Measurements from ENCODE around the gene CMSS1. TPM values are rescaled to one million over a fixed set of nuclear protein-coding genes. Genes with fewer than 3 reads are reported as not detected.

The CMSS1 gene
- total RNA-seq, 1 experiment from 2014 or later, result 64.1 TPM

DNA sequence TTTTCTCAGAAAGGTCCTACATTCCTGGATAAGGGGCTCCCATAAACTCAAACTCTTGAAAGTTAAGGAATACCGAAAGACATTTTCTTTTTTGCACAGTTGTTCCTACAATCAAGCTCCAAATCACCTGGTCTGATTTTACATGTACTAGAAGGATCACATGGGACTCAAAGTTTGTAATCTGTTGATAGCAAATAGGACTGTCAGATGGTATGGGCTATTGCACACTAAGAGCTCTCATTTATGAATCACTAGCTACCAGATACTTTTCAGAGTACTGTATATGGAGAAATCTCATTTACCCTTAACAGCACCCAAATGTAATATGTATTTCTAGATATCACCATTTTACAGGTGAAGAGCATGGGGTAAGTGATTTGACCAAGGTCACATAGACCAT, 49.5 kb upstream of the CMSS1 start:
- H3K27me3 ChIP-seq (ENCODE audit: insufficient read depth, low read length), result peaks cover 49% of the 10 kb centered on the region; the same call in 1 of the 2 replicates
- H4K20me1 ChIP-seq (ENCODE audit: insufficient read depth), result no peaks in the 10 kb centered on the region
- H3K36me3 ChIP-seq (ENCODE audit: control insufficient read depth in 1 of 2, insufficient read depth in 2 of 2, low read length in 2 of 2), result no peaks in the 10 kb centered on the region
- BruUV-seq (replicated peaks), result no TSS peak
- no peaks in the 10 kb centered on the region for H3K9me2 ChIP-seq (ENCODE audit: insufficient read depth)
- no peak for ATAC-seq
- H2AFZ ChIP-seq (ENCODE audit: low read depth, low read length, poor library complexity, severe bottlenecking), result no peak overlapping the region
- H3K4me1 ChIP-seq (ENCODE audit: control insufficient read depth in 1 of 2, insufficient read depth in 2 of 2, low read length in 2 of 2), result no peaks in the 10 kb centered on the region
- no peak for DNase-seq (ENCODE audit: low read depth, low spot score)
- no peak overlapping the region for H3K4me3 ChIP-seq (replicated peaks in 1 of 2; ENCODE audit: low read depth in 1 of 2, low read length in 2 of 2)
- no peaks in the 10 kb centered on the region for H3K9me3 ChIP-seq (ENCODE audit: control insufficient read depth in 1 of 2, insufficient read depth in 1 of 2, low read depth in 1 of 2, low read length in 2 of 2)
- H3K9ac ChIP-seq (ENCODE audit: low read length), result no peak overlapping the region
- no peak overlapping the region for H3K27ac ChIP-seq (ENCODE audit: low read depth, low read length)
- TF ChIP-seq ELF1 (IDR thresholded peaks at IDR 0.05; ENCODE audit: borderline replicate concordance, low read depth) (no peak), EGR1 (IDR thresholded peaks at IDR 0.05; ENCODE audit: low read depth) (no peak), CEBPB (IDR thresholded peaks at IDR 0.05; ENCODE audit: low read depth) (no peak), SP1 (IDR thresholded peaks at IDR 0.05; ENCODE audit: low read depth) (no peak), RAD21 (IDR thresholded peaks at IDR 0.05; ENCODE audit: low read depth) (no peak), SIN3A (IDR thresholded peaks at IDR 0.05; ENCODE audit: low read depth) (no peak), ZNF274 (IDR thresholded peaks at IDR 0.05; ENCODE audit: low read depth, low read length) (no peak), YY1 (IDR thresholded peaks at IDR 0.05; ENCODE audit: extremely low read depth, insufficient replicate concordance, low read depth, low read length) (no peak)
- TF ChIP-seq, protein P1, sequence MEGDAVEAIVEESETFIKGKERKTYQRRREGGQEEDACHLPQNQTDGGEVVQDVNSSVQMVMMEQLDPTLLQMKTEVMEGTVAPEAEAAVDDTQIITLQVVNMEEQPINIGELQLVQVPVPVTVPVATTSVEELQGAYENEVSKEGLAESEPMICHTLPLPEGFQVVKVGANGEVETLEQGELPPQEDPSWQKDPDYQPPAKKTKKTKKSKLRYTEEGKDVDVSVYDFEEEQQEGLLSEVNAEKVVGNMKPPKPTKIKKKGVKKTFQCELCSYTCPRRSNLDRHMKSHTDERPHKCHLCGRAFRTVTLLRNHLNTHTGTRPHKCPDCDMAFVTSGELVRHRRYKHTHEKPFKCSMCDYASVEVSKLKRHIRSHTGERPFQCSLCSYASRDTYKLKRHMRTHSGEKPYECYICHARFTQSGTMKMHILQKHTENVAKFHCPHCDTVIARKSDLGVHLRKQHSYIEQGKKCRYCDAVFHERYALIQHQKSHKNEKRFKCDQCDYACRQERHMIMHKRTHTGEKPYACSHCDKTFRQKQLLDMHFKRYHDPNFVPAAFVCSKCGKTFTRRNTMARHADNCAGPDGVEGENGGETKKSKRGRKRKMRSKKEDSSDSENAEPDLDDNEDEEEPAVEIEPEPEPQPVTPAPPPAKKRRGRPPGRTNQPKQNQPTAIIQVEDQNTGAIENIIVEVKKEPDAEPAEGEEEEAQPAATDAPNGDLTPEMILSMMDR (IDR thresholded peaks at IDR 0.05 in 2 of 3, conservative IDR thresholded peaks at IDR 0.05 in 1 of 3; ENCODE audit: borderline replicate concordance in 1 of 3, insufficient read depth in 1 of 3, low read depth in 2 of 3, low read length in 2 of 3), result no peak
- TF ChIP-seq, protein P2, sequence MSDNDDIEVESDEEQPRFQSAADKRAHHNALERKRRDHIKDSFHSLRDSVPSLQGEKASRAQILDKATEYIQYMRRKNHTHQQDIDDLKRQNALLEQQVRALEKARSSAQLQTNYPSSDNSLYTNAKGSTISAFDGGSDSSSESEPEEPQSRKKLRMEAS (IDR thresholded peaks at IDR 0.05), result no peak
- TF ChIP-seq, protein P3, sequence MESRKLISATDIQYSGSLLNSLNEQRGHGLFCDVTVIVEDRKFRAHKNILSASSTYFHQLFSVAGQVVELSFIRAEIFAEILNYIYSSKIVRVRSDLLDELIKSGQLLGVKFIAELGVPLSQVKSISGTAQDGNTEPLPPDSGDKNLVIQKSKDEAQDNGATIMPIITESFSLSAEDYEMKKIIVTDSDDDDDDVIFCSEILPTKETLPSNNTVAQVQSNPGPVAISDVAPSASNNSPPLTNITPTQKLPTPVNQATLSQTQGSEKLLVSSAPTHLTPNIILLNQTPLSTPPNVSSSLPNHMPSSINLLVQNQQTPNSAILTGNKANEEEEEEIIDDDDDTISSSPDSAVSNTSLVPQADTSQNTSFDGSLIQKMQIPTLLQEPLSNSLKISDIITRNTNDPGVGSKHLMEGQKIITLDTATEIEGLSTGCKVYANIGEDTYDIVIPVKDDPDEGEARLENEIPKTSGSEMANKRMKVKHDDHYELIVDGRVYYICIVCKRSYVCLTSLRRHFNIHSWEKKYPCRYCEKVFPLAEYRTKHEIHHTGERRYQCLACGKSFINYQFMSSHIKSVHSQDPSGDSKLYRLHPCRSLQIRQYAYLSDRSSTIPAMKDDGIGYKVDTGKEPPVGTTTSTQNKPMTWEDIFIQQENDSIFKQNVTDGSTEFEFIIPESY (IDR thresholded peaks at IDR 0.05; ENCODE audit: extremely low read depth, insufficient replicate concordance, low read length), result no peak
- TF ChIP-seq, protein P4, sequence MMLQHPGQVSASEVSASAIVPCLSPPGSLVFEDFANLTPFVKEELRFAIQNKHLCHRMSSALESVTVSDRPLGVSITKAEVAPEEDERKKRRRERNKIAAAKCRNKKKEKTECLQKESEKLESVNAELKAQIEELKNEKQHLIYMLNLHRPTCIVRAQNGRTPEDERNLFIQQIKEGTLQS (IDR thresholded peaks at IDR 0.05), result no peak
- ChIA-PET CTCF (no interaction called here), RAD21 (ENCODE audit: low non-redundant PET in 1 of 2, low total read pairs in 2 of 2, uncharacterized antibody in 2 of 2, unreplicated experiment in 2 of 2) (no interaction called here), POLR2A (no interaction called here)
- no peak overlapping the region for H3K4me2 ChIP-seq (ENCODE audit: low read length)
- intact Hi-C loops (cut with micrococcal nuclease), result no loop called here
- no peaks in the 10 kb centered on the region for H3K79me2 ChIP-seq (ENCODE audit: insufficient read depth, low read length)
